Cardiac fibroblast (primary cell): ENCODE measurements around the gene MPST.

Experiments used
- DNase-seq, 2 donors: peaks; one replicate each; pipeline versions ENCODE4 v3.0.0 to v3.0.0-alpha.2; 2010; ENCODE audit warnings: low read depth in 2 of 2
- H3K4me3 ChIP-seq, 2 donors: replicated peaks in 1 of 2; 1 replicate in 1 of 2; 2 replicates in 1 of 2; pipeline ENCODE4 v1.5.1; 2011; ENCODE audit warnings: low read depth in 2 of 2, low read length in 2 of 2, mild to moderate bottlenecking in 2 of 2, moderate library complexity in 1 of 2
- TF ChIP-seq, protein P1 (sequence below): IDR thresholded peaks from one replicate; pipeline ENCODE4 v1.5.1; 2011; ENCODE audit warnings: low read depth, mild to moderate bottlenecking, low read length, inconsistent platforms

Gene MPST

DNA sequence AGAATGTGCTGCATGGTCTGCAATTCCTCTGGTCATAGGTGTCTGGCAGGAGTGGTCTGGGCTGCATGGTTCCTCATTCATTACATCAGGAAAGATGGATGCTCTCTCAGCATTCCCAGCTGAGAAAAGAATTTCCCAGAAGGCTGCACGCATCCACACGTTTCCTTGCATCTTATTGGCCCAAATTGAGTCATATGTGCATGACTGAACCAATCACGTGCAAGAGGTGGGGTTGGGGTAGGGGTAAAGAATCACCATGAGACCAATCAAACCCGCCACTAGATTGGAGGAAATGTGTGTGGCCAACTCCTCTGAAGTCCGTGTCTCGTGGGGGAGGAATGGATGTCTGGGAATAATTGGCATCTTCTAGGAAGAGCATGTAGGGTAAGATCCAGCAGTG is 29.1 kb upstream of the MPST start:
- H3K4me3 ChIP-seq, result no peak overlapping the region
- TF ChIP-seq, protein P1, sequence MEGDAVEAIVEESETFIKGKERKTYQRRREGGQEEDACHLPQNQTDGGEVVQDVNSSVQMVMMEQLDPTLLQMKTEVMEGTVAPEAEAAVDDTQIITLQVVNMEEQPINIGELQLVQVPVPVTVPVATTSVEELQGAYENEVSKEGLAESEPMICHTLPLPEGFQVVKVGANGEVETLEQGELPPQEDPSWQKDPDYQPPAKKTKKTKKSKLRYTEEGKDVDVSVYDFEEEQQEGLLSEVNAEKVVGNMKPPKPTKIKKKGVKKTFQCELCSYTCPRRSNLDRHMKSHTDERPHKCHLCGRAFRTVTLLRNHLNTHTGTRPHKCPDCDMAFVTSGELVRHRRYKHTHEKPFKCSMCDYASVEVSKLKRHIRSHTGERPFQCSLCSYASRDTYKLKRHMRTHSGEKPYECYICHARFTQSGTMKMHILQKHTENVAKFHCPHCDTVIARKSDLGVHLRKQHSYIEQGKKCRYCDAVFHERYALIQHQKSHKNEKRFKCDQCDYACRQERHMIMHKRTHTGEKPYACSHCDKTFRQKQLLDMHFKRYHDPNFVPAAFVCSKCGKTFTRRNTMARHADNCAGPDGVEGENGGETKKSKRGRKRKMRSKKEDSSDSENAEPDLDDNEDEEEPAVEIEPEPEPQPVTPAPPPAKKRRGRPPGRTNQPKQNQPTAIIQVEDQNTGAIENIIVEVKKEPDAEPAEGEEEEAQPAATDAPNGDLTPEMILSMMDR, result no peak
- DNase-seq, result no peak

DNA sequence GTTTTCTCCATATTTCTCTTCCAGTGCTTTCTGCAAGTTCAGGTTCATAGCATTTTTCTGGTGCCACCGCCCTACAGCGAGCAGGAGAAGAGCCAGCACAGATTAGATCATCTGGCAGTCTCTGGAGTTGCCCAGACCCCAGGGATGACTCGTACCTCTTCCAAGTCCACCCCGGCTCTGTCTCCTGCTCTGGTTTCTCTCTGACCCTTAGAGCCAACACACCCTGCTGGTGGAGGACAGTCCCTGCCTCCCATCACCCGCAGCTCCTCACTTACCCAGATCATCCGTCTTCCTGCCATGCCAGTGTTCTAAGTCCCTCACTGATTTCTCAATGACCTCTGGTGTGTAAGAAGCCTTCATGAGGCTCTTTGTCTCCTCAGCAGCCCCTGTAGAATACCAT is 28.3 kb upstream of the MPST start:
- TF ChIP-seq, protein P1, result no peak
- no peak overlapping the region for H3K4me3 ChIP-seq
- DNase-seq, result no peak

- no peak for DNase-seq
- TF ChIP-seq, protein P1, result no peak
Measured at GRCh38 chr22:36997746-36998145, 21.8 kb upstream of the MPST start.

DNA sequence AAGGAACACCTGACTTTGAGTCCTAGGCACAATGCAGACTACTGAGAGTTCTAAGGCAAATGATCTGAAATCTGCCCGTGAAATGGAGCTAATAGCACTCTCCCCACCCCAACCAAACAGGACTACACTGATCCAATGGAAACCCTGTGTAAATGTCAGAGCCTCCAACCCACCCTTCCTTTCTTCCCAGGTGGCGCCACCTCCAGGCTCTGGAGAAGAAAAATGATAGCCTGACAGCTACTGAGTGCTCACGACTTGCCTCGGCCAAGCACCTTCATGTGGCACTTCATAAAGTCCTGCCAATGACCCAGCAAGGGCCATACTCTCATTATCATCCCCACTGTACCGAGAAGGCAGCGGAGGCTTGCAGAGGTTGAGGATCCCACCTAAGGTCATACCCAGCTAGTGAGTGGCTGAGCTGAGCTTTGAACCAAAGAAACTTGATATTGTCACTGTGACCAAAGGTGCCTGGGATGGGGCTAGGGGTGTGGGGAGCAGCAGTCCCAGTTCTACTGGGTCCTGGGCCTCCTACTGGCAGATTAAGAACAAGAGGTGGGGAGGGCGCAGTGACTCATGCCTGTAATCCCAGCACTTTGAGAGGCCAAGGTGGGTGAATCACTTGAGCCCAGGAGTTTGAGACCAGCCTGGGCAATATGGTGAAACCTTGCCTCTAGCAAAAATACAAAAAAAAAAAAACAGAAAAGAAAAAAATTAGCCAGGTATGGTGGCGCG is 20.8 kb upstream of the MPST start:
- peak in 1 of 2 donors; percentile 56 for DNase-seq
- TF ChIP-seq, protein P1, result no peak
- H3K4me3 ChIP-seq, result no peak overlapping the region

More at GRCh38 chr22:36997746-36998145, 21.8 kb upstream of the MPST start:
- H3K4me3 ChIP-seq, result no peak overlapping the region

DNA sequence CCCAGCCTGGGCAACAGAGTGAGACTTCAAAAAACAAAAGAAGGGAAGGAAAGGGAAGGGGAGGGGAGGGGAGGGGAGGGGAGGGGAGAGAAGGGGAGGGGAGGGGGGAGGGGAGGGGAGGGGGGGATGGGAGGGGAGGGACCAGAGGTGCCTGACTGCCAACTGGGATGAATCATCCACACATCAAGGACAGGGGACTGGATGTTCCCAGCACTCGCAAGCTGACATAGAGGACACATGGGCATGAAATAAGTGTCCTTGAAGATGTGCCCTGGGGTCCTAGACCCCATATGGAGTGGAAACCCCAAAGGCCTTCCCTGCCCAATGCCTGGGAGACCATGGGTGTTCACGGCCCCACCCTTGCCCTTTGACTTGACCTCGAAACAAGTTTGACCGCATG is 20.1 kb upstream of the MPST start:
- TF ChIP-seq, protein P1, result no peak
- DNase-seq, result peak in 1 of 2 donors; percentile 19
- H3K4me3 ChIP-seq, result no peak overlapping the region

DNA sequence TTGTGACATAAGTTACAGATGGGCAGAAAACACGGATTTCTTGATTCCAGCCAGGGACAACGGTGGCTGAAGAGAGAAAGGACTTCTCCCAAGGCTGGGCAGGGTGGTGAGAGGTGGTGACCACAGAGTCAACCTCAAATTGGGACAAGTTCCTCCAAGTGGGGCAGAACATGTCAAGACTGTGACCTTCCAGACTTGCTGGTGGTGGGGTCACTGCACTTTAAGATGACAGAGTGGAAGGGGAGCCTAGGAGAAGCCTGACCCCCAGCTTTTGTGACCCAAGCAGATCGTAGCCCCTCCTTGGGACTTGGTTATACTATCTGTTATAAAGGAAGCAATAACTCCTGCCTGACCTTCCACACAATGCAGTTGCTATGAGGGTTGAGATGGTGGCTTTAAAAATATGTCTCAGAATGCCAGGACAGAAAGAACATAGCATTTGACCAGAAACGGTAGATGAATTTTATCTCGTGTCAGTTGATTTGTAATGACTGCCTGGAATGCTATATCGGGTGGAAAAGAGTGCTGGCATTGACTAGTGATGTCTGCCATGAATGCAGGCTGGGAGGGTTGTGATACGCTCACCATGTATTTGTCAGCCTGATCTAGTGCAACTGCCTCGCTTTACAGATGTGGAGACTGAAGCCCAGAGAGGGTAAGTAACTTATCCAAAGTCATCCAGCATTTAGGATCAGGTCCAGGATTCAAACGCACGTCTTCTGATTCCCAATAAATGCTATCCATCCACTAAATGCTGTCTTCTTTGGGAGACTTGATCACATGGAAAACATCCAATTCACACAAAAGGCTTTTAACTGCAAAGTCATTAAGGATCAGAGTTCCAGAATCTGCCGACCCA is 18.6 kb upstream of the MPST start:
- H3K4me3 ChIP-seq, result no peak overlapping the region
- TF ChIP-seq, protein P1, result no peak
- peak in 1 of 2 donors; percentile 21 for DNase-seq
